Esophagus mucosa (tissue), 1 donor: ENCODE measurements around the gene DDN. TPM values are rescaled to one million over a fixed set of nuclear protein-coding genes. Genes with fewer than 3 reads are reported as not detected.

Experiments
- ATAC-seq: fragments of 200-7000 bp; cut with Tn5 transposase; one replicate; pipeline ENCODE4 v1.9.1; 2020
- total RNA-seq: library from RNA; stranded (reverse); gene quantifications from one replicate; pipeline ENCODE4 v1.2.4, GENCODE V29; 2023
- donor health status: DM: yes; HTN: yes; CAD: no.

Gene DDN
- total RNA-seq, 1 donor from 2014 or later, result 0.28 TPM

GRCh38 chr12:49013428-49013827, 14.3 kb upstream of the DDN start:
- no peak for ATAC-seq

- ATAC-seq, result no peak
These were observed 13.6 kb upstream of the DDN start for GRCh38 chr12:49012739-49013138.

GRCh38 chr12:49010092-49010668, 11.0 kb upstream of the DDN start:
- ATAC-seq, result no peak

- ATAC-seq, result no peak
These were observed 9.8 kb upstream of the DDN start for GRCh38 chr12:49008943-49009342.

- no peak for ATAC-seq
These were observed 1.2 kb upstream of the DDN start for GRCh38 chr12:49000346-49000745.

GRCh38 chr12:48998497-48999353, 450 bp downstream of the DDN start:
- ATAC-seq, result peak; percentile 11

- no peak for ATAC-seq
These were observed 1.3 kb downstream of the DDN start for GRCh38 chr12:48997719-48998496.

GRCh38 chr12:48996794-48997718, 2.1 kb downstream of the DDN start:
- ATAC-seq, result peak; percentile 27

GRCh38 chr12:48995086-48995879, 3.9 kb downstream of the DDN start:
- ATAC-seq, result peak; percentile 73

- ATAC-seq, result no peak
These were observed 4.7 kb downstream of the DDN start for GRCh38 chr12:48994224-48995085.

GRCh38 chr12:48993787-48994186, 5.4 kb downstream of the DDN start:
- no peak for ATAC-seq

- ATAC-seq, result no peak
These were observed 7.7 kb downstream of the DDN start for GRCh38 chr12:48991247-48992050.

GRCh38 chr12:48990552-48990951, 8.6 kb downstream of the DDN start:
- ATAC-seq, result no peak

- ATAC-seq, result peak; percentile 57
These were observed 11.0 kb downstream of the DDN start for GRCh38 chr12:48988030-48988649.

GRCh38 chr12:48986720-48987291, 12.4 kb downstream of the DDN start:
- no peak for ATAC-seq

GRCh38 chr12:48985901-48986300, 13.3 kb downstream of the DDN start:
- ATAC-seq, result no peak

GRCh38 chr12:48985475-48985897, 13.7 kb downstream of the DDN start:
- ATAC-seq, result peak; percentile 22

GRCh38 chr12:48982397-48983080, 16.6 kb downstream of the DDN start:
- no peak for ATAC-seq
